HG03045 (cell line): ENCODE results near the gene MID1.

Source experiments
- ATAC-seq: cut with Tn5 transposase; IDR thresholded peaks from one replicate; pipeline ENCODE4 v1.9.1; 2021; ENCODE audit warnings: mild to moderate bottlenecking, moderate library complexity; ENCODE audit not compliant: unreplicated experiment

Gene MID1

GRCh38 chrX:10453945-10454344, 166.4 kb downstream of the MID1 start:
- no peak for ATAC-seq

- no peak for ATAC-seq
Observed at GRCh38 chrX:10450959-10451355, 169.4 kb downstream of the MID1 start.

- no peak for ATAC-seq
Observed at GRCh38 chrX:10450229-10450958, 170.0 kb downstream of the MID1 start.

GRCh38 chrX:10447564-10448214, 172.7 kb downstream of the MID1 start:
- ATAC-seq, result no peak

- no peak for ATAC-seq
Observed at GRCh38 chrX:10444204-10444603, 176.2 kb downstream of the MID1 start.

- no peak for ATAC-seq
Observed at GRCh38 chrX:10441464-10441863, 178.9 kb downstream of the MID1 start.

GRCh38 chrX:10433296-10433965, 187.0 kb downstream of the MID1 start:
- ATAC-seq, result no peak

- ATAC-seq, result no peak
Observed at GRCh38 chrX:10429908-10430307, 190.5 kb downstream of the MID1 start.

- no peak for ATAC-seq
Observed at GRCh38 chrX:10427249-10427648, 193.1 kb downstream of the MID1 start.

GRCh38 chrX:10423716-10424115, 196.7 kb downstream of the MID1 start:
- no peak for ATAC-seq

- ATAC-seq, result no peak
Observed at GRCh38 chrX:10420134-10420533, 200.3 kb downstream of the MID1 start.

GRCh38 chrX:10416424-10416823, 204.0 kb downstream of the MID1 start:
- ATAC-seq, result no peak

GRCh38 chrX:10415306-10416001, 204.9 kb downstream of the MID1 start:
- no peak for ATAC-seq

- ATAC-seq, result no peak
Observed at GRCh38 chrX:10414862-10415261, 205.5 kb downstream of the MID1 start.

- no peak for ATAC-seq
Observed at GRCh38 chrX:10414156-10414824, 206.1 kb downstream of the MID1 start.

- no peak for ATAC-seq
Observed at GRCh38 chrX:10404436-10404835, 215.9 kb downstream of the MID1 start.

GRCh38 chrX:10401239-10401638, 219.1 kb downstream of the MID1 start:
- no peak for ATAC-seq

GRCh38 chrX:10399043-10399741, 221.2 kb downstream of the MID1 start:
- no peak for ATAC-seq

GRCh38 chrX:10398215-10398614, 222.2 kb downstream of the MID1 start:
- no peak for ATAC-seq

- ATAC-seq, result no peak
Observed at GRCh38 chrX:10397349-10397748, 223.0 kb downstream of the MID1 start.
